Skeletal muscle satellite cell (primary cell): ENCODE data around the gene RAP2B. TPM values are rescaled to one million over a fixed set of nuclear protein-coding genes. Genes with fewer than 3 reads are reported as not detected.
"Not testable (repeated sequence)": the region's sequence is repeated elsewhere in the genome, so short reads cannot be mapped to it uniquely, and the experiment has no call there.

Experiments
- H3K27me3 ChIP-seq: 2 replicates; pipeline ENCODE4 v1.7.0; 2013; ENCODE audit warnings: low read length; ENCODE audit not compliant: control insufficient read depth, insufficient read depth
- H3K36me3 ChIP-seq: 2 replicates; pipeline ENCODE4 v1.7.0; 2013; ENCODE audit warnings: mild to moderate bottlenecking, control low read depth, low read length; ENCODE audit not compliant: insufficient read depth
- H3K4me1 ChIP-seq: 2 replicates; pipeline ENCODE4 v1.7.0; 2013; ENCODE audit warnings: low read length; ENCODE audit not compliant: control insufficient read depth, insufficient read depth
- H3K4me2 ChIP-seq: 2 replicates; pipeline ENCODE4 v1.7.0; 2013; ENCODE audit warnings: mild to moderate bottlenecking, low read length
- H3K4me3 ChIP-seq: 2 replicates; pipeline ENCODE4 v1.7.0; 2013; ENCODE audit warnings: low read length
- H3K9ac ChIP-seq: 2 replicates; pipeline ENCODE4 v1.7.0; 2013; ENCODE audit warnings: mild to moderate bottlenecking, low read depth, low read length, moderate library complexity
- H3K9me3 ChIP-seq: replicated peaks from 2 replicates; pipeline ENCODE4 v1.7.0; 2013; ENCODE audit warnings: mild to moderate bottlenecking, control low read depth, low read length
- total RNA-seq: library from RNA; depleted of rRNA; stranded (reverse); fragments of >200 nt; gene quantifications from 2 replicates; pipeline ENCODE4 v1.2.3, GENCODE V29; 2012; rRNA removed

RAP2B gene
- total RNA-seq = 11.4 and 17.0 TPM in 2 replicates

DNA sequence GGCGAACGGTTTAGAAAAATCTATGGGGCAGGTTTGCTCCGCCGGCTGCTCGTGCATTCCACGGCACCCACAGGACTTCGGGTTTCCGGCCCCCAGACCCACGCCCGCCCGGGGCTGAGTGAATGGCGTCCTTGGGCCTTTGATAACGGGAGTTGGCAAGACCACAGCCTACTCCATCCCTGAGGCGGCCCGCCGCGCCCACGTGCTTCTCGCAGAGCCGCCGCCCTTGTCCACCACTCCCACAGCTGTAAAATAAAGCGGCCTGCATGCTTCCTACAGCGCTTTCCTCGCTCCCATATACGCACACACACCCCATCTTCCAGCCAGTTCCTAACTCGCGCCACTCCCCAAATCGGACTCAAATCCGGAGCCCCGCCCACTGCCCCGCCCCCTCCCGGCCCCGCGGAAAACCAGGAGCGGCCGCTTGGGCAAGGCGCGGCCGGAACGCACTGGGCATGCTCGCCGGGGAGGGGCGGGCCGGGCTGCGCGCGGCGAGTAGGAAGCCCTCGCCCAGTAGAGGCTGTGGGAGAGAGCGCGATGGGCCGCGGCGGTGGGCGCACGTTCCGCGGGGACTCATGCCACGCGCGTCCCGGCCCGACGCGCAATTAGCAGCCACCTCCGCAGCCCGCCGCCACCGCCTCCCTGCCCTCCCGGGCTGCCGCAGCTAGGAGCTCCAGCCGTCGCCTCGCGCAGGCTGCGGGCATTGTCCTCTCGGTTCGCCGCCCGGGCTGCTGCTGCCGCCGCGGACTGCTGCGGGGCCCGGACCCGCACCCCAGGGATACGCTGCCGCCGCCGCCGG is at the start of gene RAP2B:
Gene RAP2B, plus strand, starts transcription at position 513 of the 799 bp plus-strand sequence. CDS start 468 bp downstream, outside the sequence.
- H3K9me3 ChIP-seq = no peaks in the 10 kb centered on the region
- peaks cover 27% of the 10 kb centered on the region for H3K4me1 ChIP-seq
- H3K4me2 ChIP-seq = peak within 1 kb of the TSS; percentile 91
- H3K9ac ChIP-seq = peak within 1 kb of the TSS; percentile 89
- H3K27me3 ChIP-seq = no peaks in the 10 kb centered on the region
- H3K36me3 ChIP-seq = peaks cover 3% of the 10 kb centered on the region
- peak within 1 kb of the TSS; percentile 85 for H3K4me3 ChIP-seq

DNA sequence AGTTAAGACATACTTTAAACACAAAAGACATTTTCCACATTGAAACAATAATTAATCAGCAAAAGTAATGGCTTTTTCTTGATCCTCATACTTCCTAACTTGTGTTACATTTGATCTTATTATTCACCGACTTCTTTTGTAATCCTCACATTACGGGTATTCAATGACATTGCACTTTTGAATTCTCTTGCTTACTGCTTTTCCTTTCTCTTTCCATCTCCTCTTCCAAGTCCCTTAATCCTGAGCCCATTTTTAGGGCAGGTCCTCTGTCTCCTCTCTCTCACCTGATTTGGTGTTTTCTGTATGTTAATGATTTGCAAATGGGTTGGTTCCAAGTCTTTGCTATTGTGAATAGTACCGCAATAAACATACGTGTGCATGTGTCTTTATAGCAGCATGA is 48.5 kb upstream of the RAP2B start:
- Histone ChIP-seq H3K36me3 (no peaks in the 10 kb centered on the region), H3K4me2 (no peak overlapping the region), H3K27me3 (no peaks in the 10 kb centered on the region), H3K4me1 (no peaks in the 10 kb centered on the region), H3K4me3 (no peak overlapping the region), H3K9ac (no peak overlapping the region), H3K9me3 (no peaks in the 10 kb centered on the region)

DNA sequence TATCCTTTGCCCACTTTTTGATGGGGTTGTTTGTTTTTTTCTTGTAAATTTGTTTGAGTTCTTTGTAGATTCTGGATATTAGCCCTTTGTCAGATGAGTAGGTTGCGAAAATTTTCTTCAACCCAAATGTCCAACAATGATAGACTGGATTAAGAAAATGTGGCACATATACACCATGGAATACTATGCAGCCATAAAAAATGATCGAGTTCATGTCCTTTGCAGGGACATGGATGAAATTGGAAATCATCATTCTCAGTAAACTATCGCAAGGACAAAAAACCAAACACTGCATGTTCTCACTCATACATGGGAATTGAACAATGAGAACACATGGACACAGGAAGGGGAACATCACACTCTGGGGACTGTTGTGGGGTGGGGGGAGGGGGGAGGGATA is 47.8 kb upstream of the RAP2B start:
- not testable (repeated sequence) for H3K4me3 ChIP-seq

DNA sequence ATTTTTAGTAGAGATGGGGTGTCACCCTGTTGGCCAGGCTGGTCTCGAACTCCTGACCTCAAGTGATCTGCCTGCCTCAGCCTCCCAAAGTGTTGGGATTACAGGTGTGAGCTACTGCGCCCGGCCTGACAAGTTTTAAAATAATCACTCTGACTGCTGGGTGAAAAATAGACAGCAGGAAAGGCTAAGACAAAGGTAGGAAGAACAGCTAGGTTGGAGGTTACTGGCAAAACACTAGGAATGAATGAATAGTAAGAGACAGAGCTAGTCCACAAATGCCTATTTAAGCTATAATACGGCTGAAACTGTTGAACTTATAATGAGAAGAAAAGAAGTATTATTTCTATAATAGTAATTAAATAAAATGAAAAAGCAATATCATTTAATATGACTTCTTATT is 46.7 kb upstream of the RAP2B start:
- H3K4me1 ChIP-seq = no peaks in the 10 kb centered on the region
- H3K9ac ChIP-seq = no peak overlapping the region
- H3K9me3 ChIP-seq = no peaks in the 10 kb centered on the region
- H3K36me3 ChIP-seq = no peaks in the 10 kb centered on the region
- no peaks in the 10 kb centered on the region for H3K27me3 ChIP-seq
- no peak overlapping the region for H3K4me2 ChIP-seq
- H3K4me3 ChIP-seq = no peak overlapping the region

More for the DNA sequence above, 47.8 kb upstream of the RAP2B start:
- not testable (repeated sequence) for H3K9ac ChIP-seq, H3K4me2 ChIP-seq, H3K4me1 ChIP-seq, H3K36me3 ChIP-seq, H3K27me3 ChIP-seq, H3K9me3 ChIP-seq

DNA sequence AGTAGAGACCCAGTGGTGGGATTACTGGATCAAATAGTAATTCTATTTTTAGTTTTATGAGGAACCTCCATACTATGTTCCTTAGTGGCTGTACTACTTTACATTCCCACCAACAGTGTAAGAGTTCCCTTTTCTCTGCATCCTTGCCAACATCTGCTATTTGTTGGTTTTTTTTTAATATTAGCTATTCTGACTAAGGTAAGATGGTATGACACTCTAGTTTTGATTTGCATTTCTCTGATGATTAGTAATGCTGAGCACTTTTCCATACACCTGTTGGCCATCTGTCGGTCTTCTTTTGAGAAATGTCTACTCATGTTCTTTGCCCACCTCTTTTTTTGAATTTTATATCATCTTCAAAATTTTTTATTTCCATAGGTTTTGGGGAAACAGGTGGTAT is 34.2 kb upstream of the RAP2B start:
- Histone ChIP-seq H3K4me1 (peaks cover 10% of the 10 kb centered on the region), H3K27me3 (no peaks in the 10 kb centered on the region), H3K4me3 (no peak overlapping the region), H3K4me2 (no peak overlapping the region), H3K36me3 (no peaks in the 10 kb centered on the region), H3K9me3 (no peaks in the 10 kb centered on the region), H3K9ac (no peak overlapping the region)

DNA sequence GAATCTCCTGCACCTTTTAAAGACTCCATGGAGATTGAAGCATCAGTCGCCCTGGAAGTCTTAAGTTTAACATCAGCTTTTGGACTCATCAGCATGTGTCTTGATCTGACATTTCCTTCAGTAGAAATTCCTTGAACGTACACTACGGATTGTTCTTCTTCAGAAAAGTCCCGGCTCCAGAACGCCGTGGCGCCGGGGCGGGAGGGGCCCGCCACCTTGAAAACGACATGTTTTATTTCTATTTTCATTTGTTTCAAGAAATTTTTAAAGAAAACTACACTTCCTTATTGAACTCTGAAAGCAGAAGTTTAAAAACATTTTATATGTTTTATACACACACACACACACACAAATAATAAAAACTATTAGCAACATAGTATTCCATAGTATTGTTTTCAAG is 32.6 kb upstream of the RAP2B start:
- no peak overlapping the region for H3K4me2 ChIP-seq
- peaks cover 10% of the 10 kb centered on the region for H3K4me1 ChIP-seq
- H3K27me3 ChIP-seq = no peaks in the 10 kb centered on the region
- H3K4me3 ChIP-seq = no peak overlapping the region
- H3K36me3 ChIP-seq = no peaks in the 10 kb centered on the region
- no peak overlapping the region for H3K9ac ChIP-seq
- H3K9me3 ChIP-seq = no peaks in the 10 kb centered on the region

DNA sequence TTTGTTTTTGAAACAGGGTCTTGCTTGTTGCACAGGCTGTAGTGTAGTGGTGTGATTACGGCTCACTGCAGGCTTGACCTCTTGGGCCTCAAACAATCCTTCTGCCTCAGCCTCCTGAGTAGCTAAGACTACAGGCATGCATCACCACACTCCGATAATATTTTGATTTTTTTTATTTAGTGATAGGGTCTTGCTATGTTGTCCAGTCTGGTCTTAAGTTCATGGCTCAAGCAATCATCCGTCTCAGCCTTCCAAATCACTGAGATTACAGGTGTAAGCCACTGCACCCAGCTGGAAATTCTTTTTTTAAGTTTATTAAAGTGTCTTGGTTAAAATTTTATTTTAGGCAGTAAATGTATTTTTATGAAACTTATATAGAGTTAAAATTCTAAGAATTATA is 32.2 kb upstream of the RAP2B start:
- Histone ChIP-seq H3K27me3 (no peaks in the 10 kb centered on the region), H3K9me3 (no peaks in the 10 kb centered on the region), H3K4me1 (peaks cover 10% of the 10 kb centered on the region), H3K4me3 (no peak overlapping the region), H3K36me3 (no peaks in the 10 kb centered on the region), H3K4me2 (no peak overlapping the region), H3K9ac (no peak overlapping the region)

DNA sequence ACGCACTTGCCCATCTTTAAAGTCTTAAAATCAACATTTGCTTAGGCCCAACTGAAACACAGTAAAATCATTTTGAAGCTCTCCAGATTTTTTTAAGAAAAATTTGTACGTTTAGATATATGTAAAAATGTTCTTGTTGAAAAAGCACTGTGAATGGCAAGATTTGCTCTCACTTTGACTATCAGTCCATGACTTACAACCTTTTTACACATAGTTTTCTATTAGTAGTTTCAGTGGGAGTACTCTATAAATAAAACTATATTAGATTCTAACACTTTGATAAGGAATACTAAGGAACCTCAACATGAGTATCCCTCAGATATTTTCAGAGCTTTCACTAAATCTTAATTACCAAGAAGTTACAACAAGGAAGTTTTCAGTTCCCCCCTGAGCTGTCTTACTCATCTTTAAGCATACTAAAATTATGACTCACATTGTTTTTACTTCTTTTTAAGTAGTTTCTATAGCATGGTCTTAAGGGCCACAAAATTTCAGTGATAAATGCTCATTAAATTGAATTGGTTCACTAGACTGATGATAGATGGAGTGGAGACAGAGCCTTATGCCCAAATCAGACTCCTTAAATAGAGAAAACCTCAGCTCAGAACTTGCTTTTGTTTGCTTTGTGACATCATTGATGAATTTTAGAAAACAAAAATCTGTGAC is 31.6 kb upstream of the RAP2B start:
- H3K4me1 ChIP-seq = peaks cover 10% of the 10 kb centered on the region
- no peaks in the 10 kb centered on the region for H3K27me3 ChIP-seq
- H3K36me3 ChIP-seq = no peaks in the 10 kb centered on the region
- peak overlapping the region; percentile 28 for H3K4me3 ChIP-seq
- H3K9me3 ChIP-seq = no peaks in the 10 kb centered on the region
- no peak overlapping the region for H3K9ac ChIP-seq
- peak overlapping the region; percentile 45 for H3K4me2 ChIP-seq

DNA sequence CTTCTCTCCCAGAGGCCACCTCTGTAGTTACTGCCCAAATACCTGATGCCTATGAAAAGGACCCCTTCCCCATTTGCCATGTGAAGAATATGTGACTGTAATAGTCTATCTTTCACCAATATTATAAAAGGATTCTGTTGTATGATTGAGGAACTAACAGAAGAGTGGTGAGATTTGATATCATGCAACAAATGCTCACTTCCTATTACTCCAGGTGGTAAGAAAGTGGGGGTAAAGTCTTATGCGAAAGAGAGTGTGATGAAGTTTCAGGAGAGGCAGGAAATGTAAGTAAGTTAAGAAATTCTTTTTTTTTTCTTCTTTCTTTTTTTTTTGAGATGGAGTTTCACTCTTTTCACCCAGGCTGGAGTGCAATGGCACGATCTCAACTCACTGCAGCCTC is 24.4 kb upstream of the RAP2B start:
- H3K4me2 ChIP-seq = no peak overlapping the region
- H3K36me3 ChIP-seq = no peaks in the 10 kb centered on the region
- H3K27me3 ChIP-seq = no peaks in the 10 kb centered on the region
- no peak overlapping the region for H3K4me3 ChIP-seq
- no peaks in the 10 kb centered on the region for H3K9me3 ChIP-seq
- no peak overlapping the region for H3K9ac ChIP-seq
- peaks cover 23% of the 10 kb centered on the region for H3K4me1 ChIP-seq

DNA sequence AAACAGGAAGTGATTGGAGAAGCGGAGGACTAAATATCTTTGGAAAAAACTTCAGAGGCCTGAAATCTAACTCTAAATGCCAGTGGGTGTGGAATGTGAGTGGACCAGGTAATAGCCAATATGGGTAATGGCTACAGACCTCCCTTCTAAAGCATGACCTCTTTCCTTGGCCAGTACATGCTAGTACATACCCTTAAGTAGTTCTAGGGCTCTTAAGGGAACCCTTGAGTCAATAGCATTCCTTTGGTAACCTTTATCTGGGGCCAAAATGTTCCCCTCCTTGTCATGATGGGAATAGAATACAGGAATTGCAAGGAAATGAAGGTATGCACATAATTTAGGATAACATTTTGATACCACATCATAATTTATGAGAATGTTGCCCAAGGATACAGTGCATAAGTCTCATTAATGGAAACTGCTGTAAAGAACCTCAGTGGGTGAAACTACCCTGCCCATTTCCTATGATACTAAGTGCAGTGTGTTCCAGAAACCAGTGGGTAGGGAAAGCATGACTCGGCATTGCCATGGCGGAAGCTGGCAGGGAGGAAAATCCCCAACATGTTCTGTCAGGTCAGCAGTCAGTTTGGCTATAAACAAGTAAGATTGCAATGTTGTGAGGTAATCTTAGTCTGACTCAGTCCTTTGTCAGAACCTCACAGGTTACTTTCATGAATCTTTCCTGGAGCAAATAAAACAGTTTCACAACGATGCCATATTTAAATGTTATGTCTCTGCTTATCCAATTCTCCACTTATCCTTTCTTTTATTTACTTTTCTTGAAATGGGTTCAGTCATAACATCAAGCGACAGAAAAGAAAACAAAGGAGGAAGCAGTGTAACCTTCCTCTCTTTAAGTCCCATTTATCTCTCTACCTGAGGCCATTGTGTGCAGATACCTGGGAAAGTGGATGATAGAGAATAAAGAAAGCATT is 23.5 kb upstream of the RAP2B start:
- H3K4me1 ChIP-seq = peaks cover 29% of the 10 kb centered on the region
- no peaks in the 10 kb centered on the region for H3K36me3 ChIP-seq
- H3K9me3 ChIP-seq = no peaks in the 10 kb centered on the region
- peak overlapping the region; percentile 26 for H3K9ac ChIP-seq
- peak overlapping the region; percentile 42 for H3K4me2 ChIP-seq
- H3K4me3 ChIP-seq = no peak overlapping the region
- H3K27me3 ChIP-seq = no peaks in the 10 kb centered on the region

DNA sequence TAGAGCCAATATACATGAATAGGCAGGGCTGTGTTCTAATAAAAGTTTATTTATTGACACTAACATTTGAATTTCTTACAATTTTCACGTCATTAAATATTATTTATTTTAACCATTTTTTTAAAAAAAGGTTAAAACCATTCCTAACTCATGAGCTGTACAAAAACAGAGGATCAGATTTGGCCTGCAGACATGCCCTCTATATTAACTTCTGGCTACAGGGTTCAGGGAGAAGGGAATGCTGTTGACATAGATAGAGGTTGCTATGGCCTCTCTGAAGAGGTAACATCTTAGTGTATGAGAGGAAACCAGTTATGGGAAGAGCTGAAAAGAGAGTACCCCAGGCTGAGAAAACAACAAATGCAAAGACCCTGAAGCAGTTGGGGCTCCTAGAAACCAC is 19.1 kb upstream of the RAP2B start:
- Histone ChIP-seq H3K4me1 (peaks cover 50% of the 10 kb centered on the region), H3K9ac (no peak overlapping the region), H3K4me3 (no peak overlapping the region), H3K4me2 (no peak overlapping the region), H3K36me3 (no peaks in the 10 kb centered on the region), H3K27me3 (no peaks in the 10 kb centered on the region), H3K9me3 (no peaks in the 10 kb centered on the region)
